GM19240 (cell line): ENCODE measurements around the gene GRIA1.

Experiments used
- DNase-seq: peaks from one replicate; pipeline ENCODE4 v3.0.0; 2011; ENCODE audit warnings: low spot score; ENCODE audit not compliant: insufficient read length

Gene GRIA1

DNA sequence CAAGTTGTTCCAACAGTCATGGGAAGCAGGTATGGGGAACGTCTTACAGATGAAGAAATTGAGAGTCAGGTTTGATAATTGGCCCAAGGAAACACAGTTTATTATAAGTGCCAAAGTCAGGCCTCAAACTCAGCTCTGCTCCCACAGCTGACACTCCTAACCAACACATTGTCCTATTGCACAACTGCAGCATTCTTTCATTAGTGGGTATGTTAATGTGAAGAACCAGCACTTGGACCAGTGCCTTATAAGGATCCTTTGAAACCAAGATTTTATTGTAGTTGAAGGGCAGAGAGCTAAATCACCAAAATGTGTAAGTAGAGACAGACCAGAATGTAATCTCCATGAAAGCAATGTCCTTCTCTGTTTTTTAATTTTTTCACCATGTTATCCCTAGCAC, 56.1 kb downstream of the GRIA1 start:
- DNase-seq, result no peak

DNA sequence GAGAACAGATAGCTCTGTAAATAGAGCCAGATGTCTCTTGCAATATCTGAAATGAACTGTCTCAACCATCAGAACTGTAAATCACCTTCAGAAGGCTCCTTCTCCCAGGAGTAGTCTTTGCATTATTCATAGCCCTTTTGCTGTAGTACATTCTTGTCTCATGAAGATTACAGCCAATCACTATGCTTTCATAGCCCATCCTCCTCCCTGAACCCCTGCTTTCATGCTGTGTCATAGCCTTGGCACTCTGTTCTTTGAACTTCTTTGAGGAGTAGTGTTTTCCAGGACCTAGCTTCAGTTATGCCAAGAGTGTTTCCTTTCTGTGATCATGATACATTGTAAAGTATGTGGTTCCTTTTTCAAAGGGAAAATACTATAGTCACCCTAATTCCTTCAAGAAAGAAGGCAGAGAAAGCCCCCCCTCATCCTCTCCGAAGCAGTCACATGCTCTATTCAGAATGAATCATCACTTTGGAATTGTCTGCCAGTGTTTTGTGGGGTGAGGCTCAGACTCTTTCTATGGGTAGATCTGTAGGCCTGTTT, 61.1 kb downstream of the GRIA1 start:
- DNase-seq, result no peak

DNA sequence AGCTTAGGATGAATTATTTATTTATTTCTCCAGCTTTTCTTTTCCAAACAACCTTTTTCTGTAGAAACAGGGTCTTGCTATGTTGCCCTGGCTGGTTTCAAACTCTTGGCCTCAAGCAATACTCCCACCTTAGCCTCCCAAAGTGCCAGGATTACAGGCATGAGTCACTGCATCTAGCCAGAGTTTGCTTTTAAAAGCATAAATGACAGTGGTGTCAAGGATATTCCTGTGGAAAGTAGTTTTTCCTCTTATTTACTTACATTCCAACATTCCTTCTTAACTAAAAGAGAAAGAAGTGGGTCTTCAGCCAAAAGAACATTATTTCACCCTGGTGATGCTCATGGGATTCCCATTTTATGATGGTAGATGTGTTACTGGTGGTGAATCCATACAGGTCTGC, 62.4 kb downstream of the GRIA1 start:
- no peak for DNase-seq

DNA sequence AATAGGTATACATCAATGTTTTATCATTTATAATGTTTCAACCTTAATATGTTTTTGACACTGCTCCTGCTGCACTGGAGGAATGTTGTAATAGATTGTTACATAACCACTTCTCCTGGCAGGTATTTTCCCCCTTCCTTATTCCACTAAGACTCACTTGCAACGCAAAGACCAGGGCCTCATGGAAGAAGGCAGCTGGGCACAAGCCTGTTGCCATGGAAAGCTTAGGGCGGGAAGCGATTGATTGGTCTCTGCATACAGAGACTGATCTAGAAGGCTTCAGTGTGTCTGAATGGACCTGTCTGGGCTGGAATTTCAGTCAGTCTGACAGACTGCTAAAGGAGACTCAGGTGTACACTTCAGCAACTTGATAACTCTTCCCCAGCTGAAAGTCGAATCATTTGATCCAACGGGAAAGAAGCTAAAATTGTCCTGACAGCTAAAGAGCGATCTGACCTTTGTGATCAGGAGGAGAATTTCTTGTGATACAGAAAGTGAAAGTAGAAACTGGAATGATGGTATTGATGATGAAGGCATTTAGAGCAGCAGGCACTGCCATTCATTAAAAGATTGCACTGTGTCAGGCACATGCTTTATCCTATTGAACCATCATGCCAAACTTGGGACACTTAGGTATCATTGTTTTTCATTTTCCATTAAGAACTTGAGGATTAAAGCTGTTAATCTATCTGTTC, 65.1 kb downstream of the GRIA1 start:
- DNase-seq, result no peak

DNA sequence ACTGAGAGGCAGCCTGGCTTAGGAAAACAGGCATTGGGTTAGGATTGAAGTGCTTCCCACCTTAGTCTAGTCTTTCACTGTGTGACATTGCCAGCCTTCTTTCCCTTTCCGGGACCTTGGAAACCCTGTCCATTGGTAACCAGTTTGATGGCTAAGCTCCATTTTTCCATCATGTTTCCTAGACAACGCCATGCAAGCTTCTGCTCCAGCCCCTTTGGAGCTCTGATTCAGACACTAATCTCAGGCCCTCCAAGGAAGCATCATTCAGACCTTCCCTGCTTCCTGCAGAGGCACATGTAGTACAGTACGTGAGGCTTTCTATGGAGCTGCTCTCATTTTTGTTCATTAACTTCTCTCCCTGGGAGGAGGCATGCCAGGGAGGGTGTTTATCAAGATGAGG, 68.5 kb downstream of the GRIA1 start:
- no peak for DNase-seq

DNA sequence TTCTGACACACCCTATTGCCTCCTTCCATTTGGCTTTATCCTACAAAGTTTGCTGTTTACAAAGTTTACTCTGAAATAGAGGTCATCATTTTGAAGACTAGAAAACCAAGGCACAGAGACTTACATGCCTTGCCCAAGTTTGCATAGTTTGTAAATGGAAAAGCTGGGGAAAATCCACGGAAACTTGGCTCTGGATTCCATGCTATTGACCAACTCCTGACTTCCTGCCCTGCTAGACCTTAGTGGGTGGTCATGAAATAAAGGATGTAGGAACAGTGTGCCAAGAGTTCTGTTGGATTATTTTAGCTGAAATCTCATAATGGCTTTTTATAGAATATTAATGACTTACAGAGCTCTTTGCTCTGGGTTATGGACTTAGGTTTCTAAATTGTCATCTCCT, 69.5 kb downstream of the GRIA1 start:
- DNase-seq, result no peak

DNA sequence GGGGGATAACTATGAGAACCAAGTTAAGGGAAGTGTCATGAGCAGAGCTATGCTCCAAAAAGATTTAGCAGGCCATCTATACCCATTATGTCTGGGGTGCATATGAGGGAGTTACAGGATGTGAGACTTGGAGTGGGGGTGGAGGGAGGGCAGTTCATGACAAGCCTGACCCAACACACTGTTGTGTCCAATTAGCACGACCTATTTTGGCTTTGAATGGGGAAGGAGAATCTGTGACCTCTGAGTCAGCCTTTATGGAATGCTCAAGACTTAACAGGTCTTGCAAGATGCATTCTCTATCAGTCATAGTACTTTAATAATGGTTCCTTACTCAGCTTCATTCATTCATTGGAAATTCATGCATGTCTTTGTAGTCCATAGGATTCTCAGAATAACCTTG, 71.7 kb downstream of the GRIA1 start:
- DNase-seq, result no peak

DNA sequence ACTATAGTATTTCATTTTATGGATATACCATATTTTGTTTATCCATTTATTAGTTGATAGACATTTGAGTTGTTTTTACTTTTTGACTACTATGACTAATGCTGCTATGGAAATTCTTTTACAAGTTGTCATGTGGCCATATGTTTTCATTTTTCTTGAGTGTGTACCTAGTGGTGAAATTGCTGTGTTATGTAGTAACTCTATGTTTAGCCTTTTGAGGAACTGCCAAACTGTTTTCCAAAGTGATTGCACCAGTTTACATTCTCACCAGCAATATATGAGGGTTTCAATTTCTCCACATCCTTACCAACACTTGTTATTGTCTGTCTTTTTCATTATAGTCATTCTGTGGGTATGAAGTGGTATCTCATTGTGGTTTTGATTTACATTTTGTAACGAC, 75.4 kb downstream of the GRIA1 start:
- no peak for DNase-seq

DNA sequence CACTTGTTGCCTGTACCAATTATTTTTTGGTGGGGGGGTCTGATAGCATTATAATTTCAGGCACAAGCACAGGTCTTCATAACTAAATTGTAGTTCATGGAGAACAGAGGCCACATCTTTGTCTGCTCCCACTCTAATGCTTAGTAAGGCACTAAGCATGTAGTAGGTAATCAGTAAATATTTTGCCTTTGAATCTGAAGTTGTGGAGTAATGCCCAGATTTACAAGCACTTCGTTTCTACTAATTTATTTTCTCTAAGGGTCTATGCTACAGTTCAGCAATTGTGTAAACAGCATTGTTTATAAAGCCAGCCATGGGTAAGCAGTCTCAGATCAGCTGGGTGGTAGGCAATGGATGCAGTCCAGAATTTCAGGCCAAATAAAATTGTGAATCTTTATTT, 78.6 kb downstream of the GRIA1 start:
- no peak for DNase-seq

DNA sequence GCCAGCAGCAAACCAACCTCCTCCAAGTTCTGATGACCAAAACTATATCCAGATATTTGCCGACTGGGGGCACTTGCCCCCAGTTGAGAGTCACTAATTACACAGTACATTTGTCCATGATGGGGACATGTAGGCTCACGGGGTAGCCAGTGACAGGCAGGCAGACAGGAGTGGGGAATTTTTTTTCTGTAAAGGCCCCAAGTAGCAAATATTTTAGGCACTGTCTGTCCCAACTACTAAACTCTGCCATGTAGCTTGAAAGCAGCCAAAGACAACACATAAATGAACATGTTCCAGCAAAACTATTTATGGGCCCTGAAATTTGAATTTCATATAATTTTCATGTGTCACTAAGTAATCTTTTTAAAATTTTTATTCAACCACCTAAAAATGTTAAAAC, 80.7 kb downstream of the GRIA1 start:
- DNase-seq, result no peak

DNA sequence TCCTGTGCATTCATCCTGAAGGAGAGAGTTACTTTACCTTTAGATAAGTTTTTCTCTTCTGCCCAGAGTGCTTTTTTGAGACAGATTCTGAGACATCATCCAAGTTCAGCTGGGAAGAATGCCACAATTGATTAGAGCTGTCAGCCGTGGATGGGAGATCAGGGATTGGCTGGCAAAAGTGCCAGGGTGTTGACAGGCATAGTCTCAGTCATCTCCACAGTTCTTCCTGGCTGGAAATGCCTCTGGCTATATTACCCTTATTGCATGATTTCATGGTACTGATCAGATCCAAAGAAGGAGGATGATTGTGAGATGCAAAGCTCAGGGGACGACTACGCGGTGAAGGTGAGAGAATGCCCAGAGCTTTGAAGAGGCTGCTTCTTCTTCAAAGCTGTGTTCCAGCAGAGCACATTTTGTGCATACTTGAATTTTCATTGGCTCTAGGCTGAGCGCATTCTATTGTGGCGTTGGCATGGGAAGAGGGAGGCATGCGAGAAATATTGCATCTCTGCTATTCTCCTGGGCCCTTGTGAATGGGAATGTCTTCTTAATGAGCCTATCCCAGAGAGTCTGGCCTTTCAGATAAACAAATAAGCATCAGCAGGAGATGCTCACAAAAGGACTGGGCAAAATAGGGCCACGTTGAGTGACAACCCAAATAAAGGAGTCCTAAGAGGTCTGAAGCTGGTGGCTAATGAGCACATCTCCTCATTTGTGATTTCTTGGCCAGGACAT, 82.1 kb downstream of the GRIA1 start:
- no peak for DNase-seq

DNA sequence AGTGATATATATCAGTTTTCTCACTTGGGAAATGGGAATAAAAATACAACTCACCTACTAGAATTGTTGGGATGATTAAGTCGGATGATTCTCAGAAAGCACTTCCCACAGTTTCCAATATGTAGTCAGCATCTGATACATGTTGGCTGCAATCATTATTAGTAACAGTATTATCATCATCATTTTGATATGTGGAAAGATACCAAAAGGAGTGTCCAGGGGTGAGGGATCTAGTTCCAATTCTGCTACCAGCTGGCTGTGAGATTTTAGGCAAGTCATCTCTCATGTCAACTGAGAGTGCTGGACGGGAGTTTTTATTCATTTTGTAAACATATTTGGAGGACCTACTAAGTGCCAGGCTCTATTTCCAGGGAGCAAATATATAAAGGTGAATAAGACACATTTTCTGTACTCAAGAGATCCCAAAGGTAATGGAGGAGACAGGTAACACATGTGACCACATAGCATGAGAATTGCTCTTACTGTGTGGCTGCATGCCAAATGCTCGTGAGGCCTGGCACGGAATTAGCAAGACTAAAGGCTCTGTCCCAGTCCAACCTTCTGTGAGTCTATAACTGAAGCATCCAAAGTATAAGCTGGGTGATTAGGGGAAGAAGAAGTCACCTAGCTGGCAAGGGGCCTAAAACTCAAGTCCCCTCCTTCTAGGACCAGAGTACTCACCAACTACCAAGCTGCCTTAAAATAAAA, 83.0 kb downstream of the GRIA1 start:
- no peak for DNase-seq

DNA sequence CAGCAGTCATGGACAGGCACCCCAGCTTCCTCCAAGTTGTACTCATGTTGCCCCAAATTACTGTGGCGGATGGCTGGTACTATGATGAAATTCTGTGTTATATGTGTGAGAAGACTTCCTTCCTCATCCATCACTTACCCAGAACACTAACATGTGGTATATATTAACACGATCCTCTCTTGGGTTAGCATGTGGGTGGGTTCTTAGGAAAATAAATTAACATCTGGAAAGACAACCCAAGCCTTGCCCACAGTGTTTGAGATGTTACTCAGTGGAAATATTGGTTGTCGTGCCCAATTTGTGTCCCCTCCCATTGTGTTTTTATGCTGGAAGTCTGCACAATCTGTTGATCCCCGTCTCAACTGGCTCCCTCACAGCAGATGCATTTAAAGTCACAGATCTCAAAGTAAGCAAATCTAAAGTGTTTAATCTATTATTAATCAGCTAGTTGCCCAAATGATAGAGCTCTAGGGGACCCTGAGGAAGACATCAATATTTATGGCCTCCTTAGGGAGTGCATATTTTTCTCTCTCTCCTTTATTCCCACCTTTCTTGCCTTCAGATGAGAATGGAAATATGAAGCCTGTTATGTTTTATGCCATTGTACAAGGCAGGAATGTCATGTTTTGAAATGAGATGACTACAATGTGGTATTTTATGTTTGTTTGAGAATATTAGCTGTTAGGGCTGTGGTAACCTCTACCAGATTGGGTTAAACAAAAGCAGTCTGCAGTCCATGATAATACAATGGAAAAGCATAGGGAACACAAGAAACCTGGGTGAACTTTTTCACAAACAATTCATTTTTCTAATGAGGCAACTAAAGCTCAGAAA, 93.9 kb downstream of the GRIA1 start:
- no peak for DNase-seq

DNA sequence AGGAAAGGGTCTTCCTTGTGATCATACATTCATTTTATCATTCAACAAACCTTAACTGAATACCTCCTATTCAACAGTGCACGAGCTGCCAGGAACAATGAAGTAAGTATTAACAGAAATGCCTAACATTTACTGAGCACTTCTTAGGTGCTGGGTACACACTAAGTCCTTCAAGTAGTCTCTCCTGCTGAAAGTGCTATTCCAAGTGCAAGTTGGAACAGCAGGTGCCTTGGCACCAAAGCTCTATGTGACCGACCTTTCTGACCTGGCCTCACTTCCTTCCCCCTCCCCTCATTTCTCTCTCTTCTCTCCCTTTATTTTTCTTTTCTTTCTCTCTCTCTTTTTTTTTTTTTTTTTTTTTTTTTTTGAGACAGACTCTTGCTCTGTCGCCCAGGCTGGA, 94.5 kb downstream of the GRIA1 start:
- no peak for DNase-seq

DNA sequence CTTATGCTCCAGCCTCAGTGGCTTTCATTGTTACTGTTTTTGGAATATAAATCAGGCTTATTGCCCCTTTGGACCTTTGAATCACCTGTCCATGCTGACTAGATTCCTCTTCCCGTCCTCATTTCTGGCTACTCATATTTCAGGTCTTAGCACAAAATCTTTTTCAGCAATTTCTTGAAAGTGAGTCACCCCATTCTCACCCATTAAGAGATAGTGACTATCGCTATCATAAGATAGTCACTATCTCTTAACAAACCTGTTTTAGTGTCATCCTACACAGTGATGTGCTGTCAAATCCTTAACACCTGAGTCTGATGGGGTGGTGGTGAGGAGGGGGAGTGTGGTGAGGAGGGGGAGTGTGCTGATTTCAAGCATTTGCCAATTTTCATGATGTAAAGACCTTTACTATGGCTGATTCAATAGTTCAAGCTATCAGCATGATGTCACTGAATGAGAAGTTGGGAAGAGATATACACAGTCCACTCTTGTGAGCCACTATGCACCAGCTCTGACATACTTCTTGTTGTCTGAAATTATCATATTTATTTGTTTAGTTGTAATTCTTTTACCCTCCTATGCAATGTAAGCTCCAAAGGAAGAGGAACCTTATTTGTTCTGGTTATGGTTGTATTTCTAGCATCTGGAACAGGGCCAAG, 95.3 kb downstream of the GRIA1 start:
- DNase-seq, result no peak

DNA sequence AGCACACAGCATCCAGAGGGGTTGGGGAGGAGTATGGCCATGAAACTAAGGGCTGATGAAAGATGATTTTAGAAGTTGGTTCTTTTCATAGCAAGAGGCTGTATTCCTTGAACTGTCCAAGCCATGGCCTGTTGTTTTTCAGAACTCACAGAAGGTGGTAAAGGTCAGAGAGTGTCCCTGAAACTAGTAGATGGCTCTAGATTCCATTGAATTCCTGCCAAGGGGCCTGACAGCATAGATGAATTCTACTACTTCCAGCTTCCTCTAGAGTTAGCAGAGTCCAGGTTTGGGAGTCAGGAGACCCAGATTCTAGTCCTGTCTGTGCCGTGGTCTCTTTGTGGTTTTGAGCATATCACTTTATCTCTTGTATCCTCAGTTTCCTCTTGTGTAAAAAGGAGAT, 101.6 kb downstream of the GRIA1 start:
- no peak for DNase-seq

DNA sequence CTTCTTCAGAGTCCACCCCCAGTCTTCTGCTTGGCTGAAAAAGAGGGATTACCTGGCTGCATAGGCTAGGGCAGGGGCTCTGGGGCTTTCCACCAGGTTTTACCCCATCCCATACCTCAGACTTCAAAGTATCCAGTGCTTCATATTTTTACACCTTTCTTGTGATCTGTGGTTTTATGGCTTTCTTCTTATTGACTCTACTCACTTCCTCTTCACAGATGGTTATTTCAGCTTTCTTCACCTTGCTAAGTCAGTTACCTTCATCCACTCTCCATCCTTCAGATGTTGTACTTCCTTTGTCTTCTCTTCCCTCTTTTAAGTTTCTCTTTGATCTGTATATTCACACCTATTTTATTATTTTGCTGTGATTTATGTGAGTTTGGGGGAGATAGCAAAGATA, 104.3 kb downstream of the GRIA1 start:
- DNase-seq, result no peak

DNA sequence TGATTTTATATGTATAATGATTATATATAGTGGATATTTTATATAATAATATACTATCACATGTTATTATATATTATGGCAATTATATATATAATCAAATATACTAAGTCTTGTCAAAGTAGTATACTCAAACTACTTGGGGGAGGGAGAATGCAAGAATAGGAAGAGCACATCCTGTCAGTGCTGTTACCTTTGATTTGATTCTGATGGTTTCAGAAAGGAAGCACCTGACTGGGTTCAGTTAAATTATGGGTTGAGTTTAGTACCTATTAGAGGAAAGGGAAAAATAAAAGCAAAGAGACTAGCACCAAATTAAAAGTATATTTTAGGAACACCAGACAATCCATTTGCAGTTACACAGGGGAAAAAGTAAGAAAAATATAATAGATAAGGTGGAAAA, 107.6 kb downstream of the GRIA1 start:
- DNase-seq, result no peak

DNA sequence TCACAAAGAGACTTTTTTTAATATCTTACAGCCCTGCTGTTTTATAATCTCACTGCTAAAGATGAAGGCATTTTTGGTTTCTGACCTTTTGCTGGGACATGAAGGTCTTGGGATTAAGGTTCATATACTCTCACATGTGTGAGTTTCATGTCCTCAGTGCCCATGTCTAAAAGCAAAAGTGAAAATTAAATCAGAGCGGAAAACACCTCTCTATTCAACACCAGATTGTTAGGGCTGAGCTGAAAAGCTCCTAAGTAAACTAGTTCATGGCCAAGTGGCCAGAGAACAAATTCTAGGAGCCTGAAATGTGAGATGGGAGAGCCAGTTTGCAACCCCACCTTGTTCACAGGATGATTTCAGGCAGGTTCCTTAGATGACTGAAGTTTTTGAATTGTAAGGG, 110.9 kb downstream of the GRIA1 start:
- DNase-seq, result no peak

DNA sequence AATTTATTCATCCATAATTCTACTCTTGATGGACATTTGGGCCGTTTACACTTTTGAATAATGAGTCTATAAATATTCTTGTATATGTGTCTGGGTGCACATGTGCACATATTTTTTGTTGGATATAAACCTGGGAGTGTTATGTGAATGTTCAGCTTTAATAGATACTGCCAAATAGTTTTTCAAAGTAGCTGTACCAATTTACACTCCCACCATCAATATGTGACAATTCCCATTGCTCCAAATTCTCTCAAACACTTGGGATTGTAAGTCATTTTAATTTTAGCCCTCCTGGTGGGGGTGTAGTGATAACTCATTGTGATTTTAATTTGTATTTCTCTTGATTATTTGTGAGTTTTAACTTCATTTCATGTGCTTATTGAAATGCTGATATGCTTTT, 114.9 kb downstream of the GRIA1 start:
- no peak for DNase-seq

DNA sequence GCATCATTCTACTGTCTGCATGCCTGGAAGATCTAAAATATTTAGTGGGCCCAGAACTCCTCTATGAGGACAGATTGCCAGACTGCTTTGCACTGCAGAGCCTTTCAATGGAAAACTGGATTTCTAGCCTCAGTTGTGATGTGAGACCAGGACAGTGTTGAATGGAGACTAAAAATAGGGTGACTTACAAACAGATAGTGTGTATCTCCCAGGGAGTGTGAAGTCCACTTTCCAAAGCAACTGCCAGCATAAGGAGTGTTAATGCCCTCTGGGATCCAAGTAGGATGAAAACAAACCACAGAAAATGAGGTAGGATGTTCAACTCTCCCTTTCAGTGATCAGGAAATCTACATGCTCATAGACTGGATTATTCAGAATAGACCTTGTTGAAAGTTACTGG, 119.5 kb downstream of the GRIA1 start:
- DNase-seq, result no peak
